ENCODE data around the gene CYP24A1.

The CYP24A1 gene

GRCh38 chr20:54218470-54218869 is 44.7 kb upstream of the CYP24A1 start:
- H4K20me1 ChIP-seq (ENCODE audit: insufficient read depth, low read length), result no peaks in the 10 kb centered on the region
- H3K9me3 ChIP-seq (ENCODE audit: low read length), result no peaks in the 10 kb centered on the region
- H3K4me2 ChIP-seq (ENCODE audit: low read length), result no peak overlapping the region
- H3F3A ChIP-seq (ENCODE audit: insufficient read depth, low read length), result no peaks in the 10 kb centered on the region
- TF ChIP-seq EZH2 (IDR thresholded peaks at IDR 0.05; ENCODE audit: borderline replicate concordance, low read length), result no peak
- TF ChIP-seq CTCF (IDR thresholded peaks at IDR 0.05; ENCODE audit: low read length), result no peak
- no peak overlapping the region for H2AFZ ChIP-seq (ENCODE audit: low read length)
- no peaks in the 10 kb centered on the region for H3K4me1 ChIP-seq (ENCODE audit: insufficient read depth, low read length, severe bottlenecking)
- no peak overlapping the region for H3K9ac ChIP-seq (ENCODE audit: low read length)
- H3K4me3 ChIP-seq (ENCODE audit: low read depth, low read length, poor library complexity, severe bottlenecking), result no peak overlapping the region
- H3K79me2 ChIP-seq (ENCODE audit: insufficient read depth, low read length), result no peaks in the 10 kb centered on the region
- H3K36me3 ChIP-seq (ENCODE audit: insufficient read depth, low read length), result peaks cover 23% of the 10 kb centered on the region
- no peaks in the 10 kb centered on the region for H3K9me2 ChIP-seq (ENCODE audit: low read depth, low read length)
- H3K27me3 ChIP-seq (ENCODE audit: insufficient read depth, low read length), result no peaks in the 10 kb centered on the region
- no peak overlapping the region for H3K27ac ChIP-seq (ENCODE audit: low read depth, low read length, poor library complexity, severe bottlenecking)

- Histone ChIP-seq H3K9ac (ENCODE audit: low read length) (no peak overlapping the region), H3K27ac (ENCODE audit: low read depth, low read length, poor library complexity, severe bottlenecking) (no peak overlapping the region), H3K4me2 (ENCODE audit: low read length) (no peak overlapping the region), H3K9me2 (ENCODE audit: low read depth, low read length) (no peaks in the 10 kb centered on the region), H2AFZ (ENCODE audit: low read length) (no peak overlapping the region), H3K79me2 (ENCODE audit: insufficient read depth, low read length) (no peaks in the 10 kb centered on the region), H3K4me1 (ENCODE audit: insufficient read depth, low read length, severe bottlenecking) (no peaks in the 10 kb centered on the region), H3K9me3 (ENCODE audit: low read length) (no peaks in the 10 kb centered on the region), H3K27me3 (ENCODE audit: insufficient read depth, low read length) (no peaks in the 10 kb centered on the region), H3K4me3 (ENCODE audit: low read depth, low read length, poor library complexity, severe bottlenecking) (no peak overlapping the region), H3F3A (ENCODE audit: insufficient read depth, low read length) (no peaks in the 10 kb centered on the region), H3K36me3 (ENCODE audit: insufficient read depth, low read length) (peaks cover 23% of the 10 kb centered on the region), H4K20me1 (ENCODE audit: insufficient read depth, low read length) (no peaks in the 10 kb centered on the region)
- TF ChIP-seq CTCF (IDR thresholded peaks at IDR 0.05; ENCODE audit: low read length) (no peak), EZH2 (IDR thresholded peaks at IDR 0.05; ENCODE audit: borderline replicate concordance, low read length) (no peak)
These were observed 44.0 kb upstream of the CYP24A1 start for GRCh38 chr20:54217762-54218161.

- Histone ChIP-seq H3K27ac (ENCODE audit: low read depth, low read length, poor library complexity, severe bottlenecking) (no peak overlapping the region), H3K27me3 (ENCODE audit: insufficient read depth, low read length) (no peaks in the 10 kb centered on the region), H3K9me2 (ENCODE audit: low read depth, low read length) (no peaks in the 10 kb centered on the region), H3K4me3 (ENCODE audit: low read depth, low read length, poor library complexity, severe bottlenecking) (no peak overlapping the region), H4K20me1 (ENCODE audit: insufficient read depth, low read length) (no peaks in the 10 kb centered on the region), H3K9ac (ENCODE audit: low read length) (no peak overlapping the region), H3K4me1 (ENCODE audit: insufficient read depth, low read length, severe bottlenecking) (no peaks in the 10 kb centered on the region), H2AFZ (ENCODE audit: low read length) (no peak overlapping the region), H3K79me2 (ENCODE audit: insufficient read depth, low read length) (no peaks in the 10 kb centered on the region), H3K9me3 (ENCODE audit: low read length) (no peaks in the 10 kb centered on the region), H3K36me3 (ENCODE audit: insufficient read depth, low read length) (peaks cover 23% of the 10 kb centered on the region), H3F3A (ENCODE audit: insufficient read depth, low read length) (no peaks in the 10 kb centered on the region), H3K4me2 (ENCODE audit: low read length) (no peak overlapping the region)
- TF ChIP-seq EZH2 (IDR thresholded peaks at IDR 0.05; ENCODE audit: borderline replicate concordance, low read length) (no peak), CTCF (IDR thresholded peaks at IDR 0.05; ENCODE audit: low read length) (no peak)
These were observed 41.5 kb upstream of the CYP24A1 start for GRCh38 chr20:54215157-54215789.
